Right lobe of liver (tissue), 4 donors: ENCODE measurements around the gene DDR2.

Experiments
- CTCF ChIP-seq, 4 donors: fragments of 200-600 bp in 3 of 4; fragments of 450-650 bp in 1 of 4; IDR thresholded peaks; one replicate each; pipeline versions ENCODE4 v1.5.1 to v1.8.0; 2016 to 2022; ENCODE audit warnings: antibody characterized with exemption in 4 of 4, mild to moderate bottlenecking in 2 of 4
- POLR2A ChIP-seq: fragments of 450-650 bp; IDR thresholded peaks from one replicate; pipeline ENCODE4 v1.6.1; 2017; ENCODE audit warnings: antibody characterized with exemption, mild to moderate bottlenecking
- donor health status: DM: no; HTN: no; CAD: no.
- donor health status: DM: no; HTN: no; CAD: no.
- donor health status: DM: no; HTN: yes; CAD: no.

GRCh38 chr1:162765788-162766187 lies 133.5 kb downstream of the DDR2 start:
- TF ChIP-seq CTCF (IDR thresholded peaks at IDR 0.05) (no peak), POLR2A (no peak)
